ENCODE measurements around the gene MOB3B.
"Not testable (repeated sequence)": the region's sequence is repeated elsewhere in the genome, so short reads cannot be mapped to it uniquely, and the experiment has no call there.

The MOB3B gene

GRCh38 chr9:27428551-27428950, 101.1 kb downstream of the MOB3B start (continued):
- no peak for TF ChIP-seq POU6F1 (CRISPR knock-in tag; IDR thresholded peaks at IDR 0.05; ENCODE audit: borderline replicate concordance, low read depth)
- no peak for TF ChIP-seq CSDC2 (CRISPR knock-in tag; IDR thresholded peaks at IDR 0.05)
- no peak for TF ChIP-seq TOX (CRISPR knock-in tag; IDR thresholded peaks at IDR 0.05; ENCODE audit: borderline replicate concordance)
- no peak for TF ChIP-seq SNAI2 (CRISPR knock-in tag; IDR thresholded peaks at IDR 0.05)
- no peak for TF ChIP-seq ARNTL (CRISPR knock-in tag; IDR thresholded peaks at IDR 0.05; ENCODE audit: borderline replicate concordance, low read depth)
- no peak for TF ChIP-seq RARB (CRISPR knock-in tag; IDR thresholded peaks at IDR 0.05)

GRCh38 chr9:27427272-27427643, 102.4 kb downstream of the MOB3B start:
- ATAC-seq = peak; percentile 85
- peak; percentile 7; the same call in 1 of the 2 replicates for TF ChIP-seq CSDC2 (CRISPR knock-in tag; IDR thresholded peaks at IDR 0.05)
- TF ChIP-seq TOX (CRISPR knock-in tag; IDR thresholded peaks at IDR 0.05; ENCODE audit: borderline replicate concordance) = peak; percentile 88; the same call in 1 of the 2 replicates
- peak; percentile 65 for TF ChIP-seq ISL1 (CRISPR knock-in tag; IDR thresholded peaks at IDR 0.05)
- no peak for TF ChIP-seq BACH2 (CRISPR knock-in tag; IDR thresholded peaks at IDR 0.05; ENCODE audit: borderline replicate concordance)
- TF ChIP-seq ZC3H10 (CRISPR knock-in tag; IDR thresholded peaks at IDR 0.05) = peak; percentile 66; the same call in 1 of the 2 replicates
- TF ChIP-seq SNAI2 (CRISPR knock-in tag; IDR thresholded peaks at IDR 0.05) = peak; percentile 44; the same call in 1 of the 2 replicates

- peak; percentile 54 for ATAC-seq
- no peak for TF ChIP-seq ZFP3 (CRISPR knock-in tag; IDR thresholded peaks at IDR 0.05)
- TF ChIP-seq CSDC2 (CRISPR knock-in tag; IDR thresholded peaks at IDR 0.05) = 0 out of 2 replicates have a peak, but pooled peaks have one; percentile 33
These were observed 102.9 kb downstream of the MOB3B start for GRCh38 chr9:27426511-27427271.

GRCh38 chr9:27425827-27426510, 103.6 kb downstream of the MOB3B start:
- no peak for ATAC-seq
- TF ChIP-seq RARB (CRISPR knock-in tag; IDR thresholded peaks at IDR 0.05) = no peak
- TF ChIP-seq POU6F1 (CRISPR knock-in tag; IDR thresholded peaks at IDR 0.05; ENCODE audit: borderline replicate concordance, low read depth) = no peak

- peak; percentile 32; the same call in 2 of the 3 replicates for ATAC-seq
- TF ChIP-seq ISL1 (CRISPR knock-in tag; IDR thresholded peaks at IDR 0.05) (peak; percentile 40; the same call in 1 of the 2 replicates), GLIS3 (CRISPR knock-in tag; IDR thresholded peaks at IDR 0.05) (no peak)
These were observed 105.5 kb downstream of the MOB3B start for GRCh38 chr9:27423915-27424710.

GRCh38 chr9:27422279-27422834, 107.3 kb downstream of the MOB3B start:
- TF ChIP-seq ISL1 (CRISPR knock-in tag; IDR thresholded peaks at IDR 0.05) = peak; percentile 54
- TF ChIP-seq OSR1 (CRISPR knock-in tag; IDR thresholded peaks at IDR 0.05) = no peak
- ATAC-seq = no peak; the same call in 2 of the 3 replicates

- no peak for ATAC-seq
- no peak for TF ChIP-seq OSR1 (CRISPR knock-in tag; IDR thresholded peaks at IDR 0.05)
These were observed 108.0 kb downstream of the MOB3B start for GRCh38 chr9:27421577-27421976.

GRCh38 chr9:27419558-27419957, 110.1 kb downstream of the MOB3B start:
- ATAC-seq = not testable (repeated sequence)

All from SK-N-SH treated with all-trans-retinoic acid at 6 μM for 48 hours (cell line).